HG03095 (cell line): ENCODE results near the gene CLTA.
"Not testable (repeated sequence)": the region's sequence is repeated elsewhere in the genome, so short reads cannot be mapped to it uniquely, and the experiment has no call there.

ENCODE experiments used
- ATAC-seq: cut with Tn5 transposase; IDR thresholded peaks from one replicate; pipeline ENCODE4 v1.9.1; 2021; ENCODE audit warnings: moderate library complexity; ENCODE audit not compliant: unreplicated experiment

The CLTA gene

DNA sequence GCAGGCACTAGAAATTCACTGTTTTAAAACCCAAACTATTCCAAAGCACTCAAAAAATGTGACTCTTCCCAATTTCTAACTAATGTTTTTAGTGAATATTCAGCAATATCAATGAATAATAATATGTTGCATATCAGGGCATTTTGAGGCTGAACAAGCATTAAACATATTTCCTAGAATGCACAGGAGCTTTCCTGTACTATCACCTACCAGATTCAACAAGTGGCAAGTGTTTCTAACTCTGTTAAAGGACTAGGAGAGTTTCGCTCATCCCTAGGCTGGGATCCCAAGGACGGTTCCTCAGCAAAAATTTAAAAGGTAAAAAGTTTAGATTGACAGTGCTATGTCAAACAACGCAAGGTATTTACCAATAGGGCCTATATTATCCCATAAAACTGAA is 46.5 kb downstream of the CLTA start:
- no peak for ATAC-seq

DNA sequence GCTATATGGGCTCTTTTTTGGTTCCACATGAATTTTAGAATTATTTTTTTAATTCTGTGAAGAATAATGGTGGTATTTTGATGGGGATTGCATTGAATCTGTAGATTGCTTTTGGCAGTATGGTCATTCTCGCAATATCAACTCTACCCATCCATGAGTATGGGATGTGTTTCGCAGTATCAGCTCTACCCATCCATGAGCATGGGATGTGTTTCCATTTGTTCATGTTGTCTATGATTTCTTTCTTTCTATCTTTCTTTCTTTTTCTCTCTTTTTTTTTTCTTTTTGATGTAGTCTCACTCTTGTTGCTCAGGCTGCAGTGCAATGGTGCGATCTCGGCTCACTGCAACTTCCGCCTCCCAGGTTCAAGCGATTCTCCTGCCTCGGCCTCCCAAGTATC is 48.5 kb downstream of the CLTA start:
- ATAC-seq = not testable (repeated sequence)

DNA sequence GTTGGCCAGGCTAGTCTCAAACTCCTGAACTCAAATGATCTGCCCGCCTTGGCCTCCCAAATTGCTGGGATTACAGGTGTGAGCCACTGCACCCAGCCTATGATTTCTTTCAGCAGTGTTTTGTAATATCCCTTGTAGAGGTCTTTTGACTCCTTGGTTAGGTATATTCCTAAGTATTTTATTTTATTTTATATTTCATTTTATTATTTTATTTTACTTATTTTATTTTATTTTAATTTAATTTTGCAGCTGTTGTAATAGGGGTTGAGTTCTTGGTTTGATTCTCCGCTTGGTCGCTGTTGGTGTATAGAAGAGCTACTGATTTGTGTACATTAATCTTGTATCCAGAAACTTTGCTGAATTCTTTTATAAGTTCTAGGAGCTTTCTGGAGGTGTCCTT is 49.0 kb downstream of the CLTA start:
- ATAC-seq = not testable (repeated sequence)

- no peak for ATAC-seq
Measured at GRCh38 chr9:36245906-36246305, 55.2 kb downstream of the CLTA start.

DNA sequence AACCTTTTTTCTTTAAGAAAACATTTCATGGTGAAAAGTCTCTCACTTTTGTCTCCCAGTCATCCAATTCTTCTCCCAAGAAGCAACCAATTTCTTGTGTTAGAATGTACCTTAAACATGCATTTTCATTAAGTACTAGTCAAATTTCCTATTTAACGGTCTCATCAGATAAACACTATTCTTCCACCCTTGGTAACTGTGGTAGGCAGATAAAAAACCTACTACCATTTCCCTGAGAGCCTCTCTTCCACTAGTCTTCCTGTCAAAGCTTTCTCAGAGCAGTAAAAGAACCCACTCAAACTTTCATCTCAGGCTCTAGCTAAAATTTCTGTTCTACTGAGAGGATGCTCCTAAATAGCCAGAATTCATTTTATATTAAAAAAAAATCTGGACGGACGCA is 56.6 kb downstream of the CLTA start:
- no peak for ATAC-seq

- not testable (repeated sequence) for ATAC-seq
Measured at GRCh38 chr9:36248061-36248460, 57.3 kb downstream of the CLTA start.

DNA sequence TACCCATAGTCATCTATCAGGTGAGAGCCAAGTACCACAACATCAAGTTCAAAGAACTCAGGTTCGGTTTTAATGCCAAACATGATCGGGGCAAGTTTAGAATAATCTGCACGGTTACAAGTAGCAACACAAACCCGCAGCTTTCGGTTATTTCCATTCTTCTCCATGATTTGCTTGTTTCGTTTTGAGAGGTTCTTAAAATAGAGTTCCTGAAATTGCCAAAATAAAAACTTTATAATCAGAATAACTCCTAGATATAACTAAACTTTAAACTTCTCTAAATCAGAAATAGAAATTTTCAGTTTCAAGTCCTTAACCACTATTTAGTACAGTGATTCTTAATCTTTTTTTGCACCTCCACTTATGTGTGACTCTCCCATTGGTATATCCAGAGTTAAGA is 58.5 kb downstream of the CLTA start:
- ATAC-seq = no peak

DNA sequence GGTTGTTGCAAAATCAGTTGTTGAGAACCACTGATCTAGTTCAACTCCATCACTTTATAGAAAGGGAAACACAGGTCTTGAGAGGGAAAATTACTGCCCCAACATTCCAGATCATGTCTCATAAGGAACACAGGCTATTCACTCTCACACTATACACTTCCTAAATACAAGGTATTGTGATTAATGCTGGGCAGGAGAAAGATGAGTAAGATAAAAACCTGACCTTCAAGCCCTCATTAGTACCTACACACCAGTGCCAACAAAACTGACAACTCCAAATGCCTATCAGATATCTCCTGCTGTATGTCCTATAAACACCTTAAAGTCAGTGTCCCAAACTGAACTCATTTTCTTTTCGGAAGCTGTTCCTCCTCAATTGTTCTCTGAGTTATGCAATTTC is 59.4 kb downstream of the CLTA start:
- no peak for ATAC-seq

DNA sequence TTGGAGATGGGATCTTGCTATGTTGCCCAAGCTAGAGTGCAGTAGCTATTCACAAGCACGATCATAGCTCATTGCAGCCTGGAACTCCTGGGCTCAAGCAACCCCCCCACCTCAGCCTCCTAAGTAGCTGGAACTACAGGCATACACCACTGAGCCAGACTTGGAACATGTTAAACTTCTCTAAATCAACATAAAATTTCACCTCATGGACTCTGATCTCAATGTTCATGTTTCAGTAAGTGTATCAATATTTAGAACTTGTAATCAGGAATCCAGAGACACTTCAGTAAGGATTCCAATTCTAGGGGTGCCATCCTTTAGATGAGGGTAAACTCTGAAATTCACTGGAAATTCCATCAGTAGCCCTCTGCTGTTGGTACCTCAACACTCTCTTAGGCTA is 60.7 kb downstream of the CLTA start:
- ATAC-seq = no peak

DNA sequence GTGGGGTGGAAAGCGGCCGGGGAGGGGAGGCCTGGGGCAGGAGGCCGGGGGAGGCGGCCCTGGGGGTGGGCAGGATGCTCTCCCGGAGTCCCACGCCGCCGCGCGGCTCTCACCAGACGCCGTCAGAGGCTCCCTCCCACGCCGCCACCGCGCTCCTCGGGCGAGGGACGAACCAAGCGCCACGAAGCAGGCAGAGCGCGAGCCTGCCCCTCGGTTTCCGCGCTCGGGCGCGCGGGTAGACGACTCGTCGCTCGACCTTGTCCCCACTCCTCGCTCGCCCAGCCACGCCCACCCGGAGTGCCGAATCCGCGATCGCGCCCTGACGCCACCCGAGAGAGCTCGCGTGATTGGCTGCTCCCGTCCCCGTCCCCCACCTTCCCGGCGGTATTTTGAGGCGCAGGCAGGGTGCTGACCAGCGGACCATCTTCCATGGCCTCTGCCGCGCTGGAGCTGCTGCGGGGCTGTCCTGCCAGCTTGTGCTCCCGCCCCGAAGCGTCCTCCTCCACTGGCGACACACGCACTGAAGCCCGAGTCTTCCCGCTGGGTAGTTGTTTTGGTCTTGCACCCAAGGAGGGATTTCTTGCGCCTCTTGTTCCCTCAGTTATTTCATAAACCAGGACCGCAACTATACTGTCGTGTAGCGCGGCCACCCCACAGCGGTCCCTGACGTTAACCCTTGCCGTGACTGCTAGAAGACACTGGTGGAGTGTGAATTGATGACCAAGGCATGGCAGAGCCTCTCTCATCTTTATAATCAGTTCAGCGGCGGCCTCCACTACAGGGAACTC is 67.7 kb downstream of the CLTA start, which contains the start of gene GNE:
GNE (minus strand) TSS at position 241 of the 788 bp plus-strand sequence. CDS start 9,093 bp downstream, outside the sequence.
- ATAC-seq = peak; percentile 90

DNA sequence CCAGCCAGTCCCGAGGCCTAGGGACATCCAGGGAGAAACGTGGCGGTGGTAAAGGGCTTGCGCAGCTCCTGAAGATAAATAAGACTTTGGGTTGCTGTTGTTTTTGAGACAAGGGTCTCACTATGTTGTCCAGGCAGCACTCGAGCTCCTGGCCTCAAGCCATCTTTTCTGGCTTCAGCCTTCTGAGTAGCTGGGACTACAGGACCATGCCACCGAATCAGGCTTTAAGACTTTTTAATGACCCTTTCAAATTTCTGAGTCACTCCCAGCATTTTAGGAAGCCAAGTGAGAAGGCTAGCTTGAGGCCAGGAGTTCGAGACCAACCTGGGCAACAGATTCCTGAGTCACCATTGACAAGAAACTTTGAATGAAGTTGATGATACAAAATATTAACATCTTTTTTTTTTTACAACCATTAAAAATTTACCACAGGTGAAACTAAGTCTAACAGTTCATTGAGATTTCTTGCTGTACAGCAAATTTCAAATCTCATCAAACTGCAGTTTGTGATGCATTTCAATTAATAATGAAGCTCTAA is 68.3 kb downstream of the CLTA start:
- no peak for ATAC-seq
